Measurements from ENCODE around the gene CTCF. TPM values are rescaled to one million over a fixed set of nuclear protein-coding genes. Genes with fewer than 3 reads are reported as not detected.
A peak's percentile ranks its signal among the peaks of the same experiment; 100 is the strongest.

The CTCF gene
- total RNA-seq, 8 experiments from 2014 or later = 19.6 to 47.6 (median 31.2) TPM

- in situ Hi-C loops (cut with MboI; ENCODE audit: low pct_unique_long_range_greater_than_20kb in 2 of 9, low sequenced_read_pairs in 9 of 9, unreplicated experiment in 9 of 9) = no loop called here
- no peak for ATAC-seq (replicated peaks in 6 of 8)
- 39 to 100% (median 68%) methylated on average over 1 to 4 of the region's 4 CpGs; no CpG with 5 or more reads in 2 of the 10 experiments for WGBS, 10 experiments
- H3K27ac ChIP-seq = no peak overlapping the region
- H3K4me1 ChIP-seq (replicated peaks in 1 of 2) = peaks cover 20 to 22% of the 10 kb centered on the region in 2 donors
- H3K4me3 ChIP-seq = no peak overlapping the region
These were observed 93.0 kb downstream of the CTCF start for GRCh38 chr16:67655363-67655762.

- H3K4me3 ChIP-seq = no peak overlapping the region
- WGBS, 10 experiments = 67 to 100% (median 90%) methylated on average over 1 to 3 of the region's 9 CpGs; no CpG with 5 or more reads in 6 of the 10 experiments
- ATAC-seq (replicated peaks in 6 of 8) = no peak
- peaks cover 17 to 23% of the 10 kb centered on the region in 2 donors for H3K4me1 ChIP-seq (replicated peaks in 1 of 2)
- H3K27ac ChIP-seq = no peak overlapping the region
- in situ Hi-C loops (cut with MboI; ENCODE audit: low pct_unique_long_range_greater_than_20kb in 2 of 9, low sequenced_read_pairs in 9 of 9, unreplicated experiment in 9 of 9) = no loop called here
These were observed 94.2 kb downstream of the CTCF start for GRCh38 chr16:67656344-67657016.

- in situ Hi-C loops (cut with MboI; ENCODE audit: low pct_unique_long_range_greater_than_20kb in 2 of 9, low sequenced_read_pairs in 9 of 9, unreplicated experiment in 9 of 9) = no loop called here
- Histone ChIP-seq H3K27ac (no peak overlapping the region), H3K4me1 (replicated peaks in 1 of 2) (peaks cover 18 to 25% of the 10 kb centered on the region in 2 donors), H3K4me3 (no peak overlapping the region)
- ATAC-seq (replicated peaks in 6 of 8) = no peak
- WGBS, 10 experiments = 60 to 100% (median 94%) methylated on average over 1 to 3 of the region's 16 CpGs; no CpG with 5 or more reads in 4 of the 10 experiments
These were observed 94.8 kb downstream of the CTCF start for GRCh38 chr16:67657017-67657608.

DNA sequence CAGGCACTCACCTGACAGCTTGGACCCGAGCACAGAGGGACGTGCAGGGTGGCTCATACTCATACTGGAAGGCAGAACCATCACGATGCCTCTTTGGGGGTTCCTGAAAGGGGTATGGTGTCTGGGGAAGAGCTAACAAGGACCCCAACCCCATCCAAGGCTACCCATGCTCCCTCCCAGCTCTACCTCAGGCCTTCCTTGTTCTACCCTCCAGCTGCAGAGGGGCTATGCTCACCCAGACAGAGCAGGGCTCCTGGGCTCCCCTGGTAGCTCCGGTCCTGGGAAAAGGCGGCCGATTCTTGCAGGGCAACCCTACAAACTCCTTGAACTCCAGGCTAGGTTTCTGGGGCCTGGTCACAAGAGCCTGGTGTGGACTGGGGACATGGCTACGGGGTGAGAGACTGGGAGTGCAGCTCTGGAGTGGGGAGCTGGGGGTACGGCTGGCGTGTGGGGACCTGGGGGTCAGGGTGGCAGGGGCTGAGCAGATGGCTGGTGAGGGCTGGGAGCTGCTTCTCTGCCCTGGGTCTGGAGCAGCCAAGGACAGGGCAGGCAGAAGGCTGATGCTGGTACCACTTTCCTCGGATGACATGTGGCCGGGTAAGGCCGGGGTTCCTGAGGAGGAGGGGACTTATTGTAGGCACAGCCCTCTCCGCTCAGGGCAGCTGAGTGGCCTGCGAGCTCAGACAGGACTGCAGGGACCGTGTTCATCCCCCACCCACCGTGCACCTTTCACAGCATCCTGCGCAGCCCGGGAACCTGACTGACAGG, 95.6 kb downstream of the CTCF start:
- in situ Hi-C loops (cut with MboI; ENCODE audit: low pct_unique_long_range_greater_than_20kb in 2 of 9, low sequenced_read_pairs in 9 of 9, unreplicated experiment in 9 of 9) = no loop called here
- 90 to 100% (median 94%) methylated on average over 2 to 3 of the region's 18 CpGs; no CpG with 5 or more reads in 4 of the 10 experiments for WGBS, 10 experiments
- no peak for ATAC-seq (replicated peaks in 6 of 8)
- H3K27ac ChIP-seq = no peak overlapping the region
- H3K4me3 ChIP-seq = no peak overlapping the region
- peaks cover 13 to 22% of the 10 kb centered on the region in 2 donors for H3K4me1 ChIP-seq (replicated peaks in 1 of 2)

DNA sequence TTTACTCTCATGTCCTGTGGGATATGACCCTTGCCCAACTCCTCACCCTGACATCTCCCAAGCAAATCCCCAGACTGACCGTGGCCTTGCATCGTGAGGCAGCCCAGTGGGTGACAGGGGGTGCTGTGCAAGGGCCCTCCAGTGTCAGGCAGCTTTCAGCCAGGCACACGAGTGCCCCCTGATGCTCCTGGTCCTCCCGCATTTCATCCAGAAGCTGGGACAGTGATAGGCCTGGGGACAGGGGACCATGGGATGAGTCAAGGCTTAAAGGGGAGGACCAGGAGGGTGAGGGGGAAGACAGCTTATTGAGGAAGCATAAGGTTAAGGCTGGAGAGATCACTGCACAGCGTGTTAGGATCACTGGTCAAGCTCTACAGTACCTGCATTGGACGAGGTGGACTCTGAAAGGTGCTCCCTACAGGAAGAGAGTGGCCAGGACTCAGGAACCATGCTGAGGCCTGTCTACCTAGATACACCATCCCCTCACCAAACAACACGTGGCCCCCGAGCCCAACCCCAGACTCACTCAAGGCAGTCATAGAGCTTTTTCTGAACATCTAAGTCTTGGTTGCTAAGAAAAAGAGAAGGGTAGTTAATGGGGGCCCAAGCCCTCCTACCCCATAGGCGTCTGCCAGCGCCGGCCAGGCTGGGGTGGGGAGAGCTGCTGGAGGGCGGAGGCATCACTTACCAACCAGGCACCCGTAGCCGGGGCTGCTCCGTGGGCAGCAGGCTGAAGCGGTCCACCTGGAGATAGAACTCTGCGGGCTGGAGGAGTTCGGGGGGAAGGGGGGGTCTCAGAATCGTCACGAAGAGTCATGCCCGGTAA, 96.7 kb downstream of the CTCF start:
- no peak for ATAC-seq (replicated peaks in 6 of 8)
- Histone ChIP-seq H3K27ac (no peak overlapping the region), H3K4me3 (peak overlapping the region; percentile 55 to 79 (median 70)), H3K4me1 (replicated peaks in 1 of 2) (peaks cover 12 to 21% of the 10 kb centered on the region in 2 donors)
- WGBS, 10 experiments = 0 to 100% (median 50%) methylated on average over 1 to 4 of the region's 21 CpGs; no CpG with 5 or more reads in 5 of the 10 experiments
- in situ Hi-C loops (cut with MboI; ENCODE audit: low pct_unique_long_range_greater_than_20kb in 2 of 9, low sequenced_read_pairs in 9 of 9, unreplicated experiment in 9 of 9) = no loop called here

DNA sequence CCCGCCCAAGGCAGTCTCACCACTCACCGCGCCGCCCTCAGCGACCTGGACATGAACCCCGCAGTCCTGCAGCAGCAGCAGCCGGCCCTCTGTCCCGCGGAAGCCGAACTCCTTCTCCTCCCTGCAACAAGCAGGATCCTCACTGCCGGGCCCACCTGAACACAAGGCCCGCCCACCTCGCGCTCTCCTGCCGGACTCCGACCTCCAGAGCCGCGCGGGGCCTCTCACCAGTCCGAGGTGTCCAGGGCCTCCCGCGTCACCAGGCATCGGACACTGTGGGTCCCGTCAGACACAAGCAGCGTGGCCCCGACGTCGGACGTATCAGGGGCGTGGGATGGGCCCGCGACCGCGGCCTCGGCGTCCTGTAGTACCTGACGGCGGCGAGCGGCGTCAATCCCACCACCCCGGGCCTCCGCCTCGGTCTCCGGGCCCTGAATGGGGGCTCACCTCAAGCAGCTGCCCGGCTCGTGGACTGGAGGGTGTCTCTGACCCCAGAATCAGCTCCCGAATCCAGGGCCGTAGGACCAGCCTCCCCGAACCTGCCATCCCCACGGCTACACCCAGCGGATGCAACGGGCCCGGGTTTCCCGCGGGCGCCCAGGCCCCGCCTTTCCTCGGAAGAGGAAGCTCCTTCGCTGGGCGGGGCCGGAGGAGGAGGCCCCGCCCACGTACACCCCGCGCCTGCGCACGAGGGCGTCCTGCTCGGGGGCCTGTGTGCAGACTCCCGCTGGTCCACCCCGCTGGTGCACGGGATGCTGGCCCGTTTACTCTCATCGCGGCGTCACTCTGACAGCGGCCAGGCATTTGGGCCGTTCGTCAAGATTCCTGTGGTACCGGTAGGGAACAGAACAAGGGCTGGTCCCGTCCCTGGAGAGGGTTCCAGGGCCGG, 97.6 kb downstream of the CTCF start, which contains the start of gene ACD:
Gene ACD (minus strand): TSS at position 586 of the 889 bp plus-strand sequence. CDS start 40 bp downstream, at position 546.
- Histone ChIP-seq H3K4me1 (replicated peaks in 1 of 2) (peaks cover 10 to 12% of the 10 kb centered on the region in 2 donors), H3K4me3 (peak within 1 kb of the TSS; percentile 55 to 79 (median 70)), H3K27ac (peak within 1 kb of the TSS; percentile 83 to 91)
- peak; percentile 66 to 75 (median 70) for ATAC-seq (replicated peaks in 6 of 8)
- 0 to 13% (median 0%) methylated on average over 3 to 16 of the region's 83 CpGs; no CpG with 5 or more reads in 6 of the 10 experiments for WGBS, 10 experiments
- in situ Hi-C loops (cut with MboI; ENCODE audit: low pct_unique_long_range_greater_than_20kb in 2 of 9, low sequenced_read_pairs in 9 of 9, unreplicated experiment in 9 of 9) = no loop called here

GRCh38 chr16:67660564-67661028, 98.3 kb downstream of the CTCF start, which contains the start of gene PARD6A:
TSS of gene PARD6A (plus strand) at chr16:67660960. CDS start at chr16:67661039, 79 bp downstream.
- peaks cover 13% of the 10 kb centered on the region in 2 donors for H3K4me1 ChIP-seq (replicated peaks in 1 of 2)
- WGBS, 10 experiments = 0 to 2% (median 0%) methylated on average over 1 to 7 of the region's 48 CpGs; no CpG with 5 or more reads in 4 of the 10 experiments
- ATAC-seq (replicated peaks in 6 of 8) = peak; percentile 87 to 92 (median 90)
- in situ Hi-C loops (cut with MboI; ENCODE audit: low pct_unique_long_range_greater_than_20kb in 2 of 9, low sequenced_read_pairs in 9 of 9, unreplicated experiment in 9 of 9) = no loop called here
- H3K4me3 ChIP-seq = peak within 1 kb of the TSS; percentile 55 to 79 (median 70)
- H3K27ac ChIP-seq = peak within 1 kb of the TSS; percentile 83 to 91

- in situ Hi-C loops (cut with MboI; ENCODE audit: low pct_unique_long_range_greater_than_20kb in 2 of 9, low sequenced_read_pairs in 9 of 9, unreplicated experiment in 9 of 9) = no loop called here
- H3K4me1 ChIP-seq (replicated peaks in 1 of 2) = peaks cover 17 to 18% of the 10 kb centered on the region in 2 donors
- peak overlapping the region; percentile 14 to 50 for H3K27ac ChIP-seq
- WGBS, 10 experiments = 0 to 50% (median 11%) methylated on average over 1 to 4 of the region's 39 CpGs; no CpG with 5 or more reads in 6 of the 10 experiments
- peak in 6 of 8 experiments; percentile 0 to 24 (median 14) for ATAC-seq (replicated peaks in 6 of 8)
- peak overlapping the region; percentile 55 to 79 (median 70) for H3K4me3 ChIP-seq
These were observed 98.9 kb downstream of the CTCF start for GRCh38 chr16:67661101-67661761.

DNA sequence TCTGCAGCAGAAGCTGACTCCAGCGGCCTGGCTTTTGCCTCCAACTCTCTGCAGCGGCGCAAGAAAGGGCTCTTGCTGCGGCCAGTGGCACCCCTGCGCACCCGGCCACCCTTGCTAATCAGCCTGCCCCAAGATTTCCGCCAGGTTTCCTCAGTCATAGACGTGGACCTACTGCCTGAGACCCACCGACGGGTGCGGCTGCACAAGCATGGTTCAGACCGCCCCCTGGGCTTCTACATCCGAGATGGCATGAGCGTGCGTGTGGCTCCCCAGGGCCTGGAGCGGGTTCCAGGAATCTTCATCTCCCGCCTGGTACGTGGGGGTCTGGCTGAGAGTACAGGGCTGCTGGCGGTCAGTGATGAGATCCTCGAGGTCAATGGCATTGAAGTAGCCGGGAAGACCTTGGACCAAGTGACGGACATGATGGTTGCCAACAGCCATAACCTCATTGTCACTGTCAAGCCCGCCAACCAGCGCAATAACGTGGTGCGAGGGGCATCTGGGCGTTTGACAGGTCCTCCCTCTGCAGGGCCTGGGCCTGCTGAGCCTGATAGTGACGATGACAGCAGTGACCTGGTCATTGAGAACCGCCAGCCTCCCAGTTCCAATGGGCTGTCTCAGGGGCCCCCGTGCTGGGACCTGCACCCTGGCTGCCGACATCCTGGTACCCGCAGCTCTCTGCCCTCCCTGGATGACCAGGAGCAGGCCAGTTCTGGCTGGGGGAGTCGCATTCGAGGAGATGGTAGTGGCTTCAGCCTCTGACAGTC, 99.7 kb downstream of the CTCF start:
- Histone ChIP-seq H3K4me1 (replicated peaks in 1 of 2) (peaks cover 20 to 21% of the 10 kb centered on the region in 2 donors), H3K27ac (no peak overlapping the region), H3K4me3 (peak overlapping the region in 3 of 5 donors; percentile 55 to 79 (median 70))
- 87 to 100% (median 93%) methylated on average over 1 to 12 of the region's 34 CpGs; no CpG with 5 or more reads in 2 of the 10 experiments for WGBS, 10 experiments
- in situ Hi-C loops (cut with MboI; ENCODE audit: low pct_unique_long_range_greater_than_20kb in 2 of 9, low sequenced_read_pairs in 9 of 9, unreplicated experiment in 9 of 9) = no loop called here
- no peak for ATAC-seq (replicated peaks in 6 of 8)

GRCh38 chr16:67662653-67663010, 100.3 kb downstream of the CTCF start:
- Histone ChIP-seq H3K4me1 (replicated peaks in 1 of 2) (peaks cover 26% of the 10 kb centered on the region in 2 donors), H3K27ac (no peak overlapping the region), H3K4me3 (no peak overlapping the region)
- in situ Hi-C loops (cut with MboI; ENCODE audit: low pct_unique_long_range_greater_than_20kb in 2 of 9, low sequenced_read_pairs in 9 of 9, unreplicated experiment in 9 of 9) = no loop called here
- ATAC-seq (replicated peaks in 6 of 8) = no peak
